Activated effector memory CD4-positive, alpha-beta T cell treated with anti-CD3 and anti-CD28 coated beads, Interleukin-2, amount 50 U/mL, for 16 hours (primary cell): ENCODE data around the gene SLC1A3.

ENCODE experiments used
- DNase-seq: peaks from one replicate; pipeline ENCODE4 v3.0.0-alpha.2; 2020

The SLC1A3 gene

GRCh38 chr5:36658038-36658756 is 51.8 kb downstream of the SLC1A3 start:
- no peak for DNase-seq

- DNase-seq: no peak
Observed at GRCh38 chr5:36659411-36659810, 53.0 kb downstream of the SLC1A3 start.

GRCh38 chr5:36660397-36661049 is 54.1 kb downstream of the SLC1A3 start:
- DNase-seq: no peak

- no peak for DNase-seq
Observed at GRCh38 chr5:36661456-36662220, 55.2 kb downstream of the SLC1A3 start.

GRCh38 chr5:36662291-36662851 is 56.0 kb downstream of the SLC1A3 start:
- no peak for DNase-seq

GRCh38 chr5:36664766-36665165 is 58.4 kb downstream of the SLC1A3 start:
- DNase-seq: no peak

- DNase-seq: no peak
Observed at GRCh38 chr5:36665628-36666027, 59.2 kb downstream of the SLC1A3 start.

GRCh38 chr5:36666274-36666673 is 59.9 kb downstream of the SLC1A3 start:
- no peak for DNase-seq

- DNase-seq: no peak
Observed at GRCh38 chr5:36666986-36667385, 60.6 kb downstream of the SLC1A3 start.

- DNase-seq: no peak
Observed at GRCh38 chr5:36667824-36668223, 61.4 kb downstream of the SLC1A3 start.

GRCh38 chr5:36669015-36669651 is 62.7 kb downstream of the SLC1A3 start:
- DNase-seq: no peak

- no peak for DNase-seq
Observed at GRCh38 chr5:36670548-36670947, 64.1 kb downstream of the SLC1A3 start.

- no peak for DNase-seq
Observed at GRCh38 chr5:36675282-36675681, 68.9 kb downstream of the SLC1A3 start.

- DNase-seq: no peak
Observed at GRCh38 chr5:36679221-36679989, 73.0 kb downstream of the SLC1A3 start.

GRCh38 chr5:36680066-36680465 is 73.7 kb downstream of the SLC1A3 start:
- no peak for DNase-seq

- no peak for DNase-seq
Observed at GRCh38 chr5:36681711-36682110, 75.3 kb downstream of the SLC1A3 start.

- no peak for DNase-seq
Observed at GRCh38 chr5:36682499-36682898, 76.1 kb downstream of the SLC1A3 start.

GRCh38 chr5:36683821-36684434 is 77.5 kb downstream of the SLC1A3 start:
- DNase-seq: no peak

GRCh38 chr5:36685631-36686288 is 79.4 kb downstream of the SLC1A3 start:
- no peak for DNase-seq

- no peak for DNase-seq
Observed at GRCh38 chr5:36686881-36687280, 80.5 kb downstream of the SLC1A3 start.

- no peak for DNase-seq
Observed at GRCh38 chr5:36688722-36689121, 82.3 kb downstream of the SLC1A3 start.
